ENCODE data around the gene ANK2. TPM values are rescaled to one million over a fixed set of nuclear protein-coding genes. Genes with fewer than 3 reads are reported as not detected.
"Not testable (repeated sequence)": the region's sequence is repeated elsewhere in the genome, so short reads cannot be mapped to it uniquely, and the experiment has no call there.

Gene ANK2
- total RNA-seq, 2 donors from 2014 or later: 21.3 to 81.6 TPM

- no peak for DNase-seq (ENCODE audit: low spot score)
- Histone ChIP-seq H3K9me3 (no peaks in the 10 kb centered on the region), H3K27ac (no peak overlapping the region), H3K4me1 (ENCODE audit: control insufficient read depth in 1 of 2, low read depth in 2 of 2) (no peaks in the 10 kb centered on the region), H3K27me3 (replicated peaks; ENCODE audit: insufficient read depth) (no peaks in the 10 kb centered on the region), H3K36me3 (no peaks in the 10 kb centered on the region), H3K4me3 (no peak overlapping the region)
- TF ChIP-seq, protein P1, sequence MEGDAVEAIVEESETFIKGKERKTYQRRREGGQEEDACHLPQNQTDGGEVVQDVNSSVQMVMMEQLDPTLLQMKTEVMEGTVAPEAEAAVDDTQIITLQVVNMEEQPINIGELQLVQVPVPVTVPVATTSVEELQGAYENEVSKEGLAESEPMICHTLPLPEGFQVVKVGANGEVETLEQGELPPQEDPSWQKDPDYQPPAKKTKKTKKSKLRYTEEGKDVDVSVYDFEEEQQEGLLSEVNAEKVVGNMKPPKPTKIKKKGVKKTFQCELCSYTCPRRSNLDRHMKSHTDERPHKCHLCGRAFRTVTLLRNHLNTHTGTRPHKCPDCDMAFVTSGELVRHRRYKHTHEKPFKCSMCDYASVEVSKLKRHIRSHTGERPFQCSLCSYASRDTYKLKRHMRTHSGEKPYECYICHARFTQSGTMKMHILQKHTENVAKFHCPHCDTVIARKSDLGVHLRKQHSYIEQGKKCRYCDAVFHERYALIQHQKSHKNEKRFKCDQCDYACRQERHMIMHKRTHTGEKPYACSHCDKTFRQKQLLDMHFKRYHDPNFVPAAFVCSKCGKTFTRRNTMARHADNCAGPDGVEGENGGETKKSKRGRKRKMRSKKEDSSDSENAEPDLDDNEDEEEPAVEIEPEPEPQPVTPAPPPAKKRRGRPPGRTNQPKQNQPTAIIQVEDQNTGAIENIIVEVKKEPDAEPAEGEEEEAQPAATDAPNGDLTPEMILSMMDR (IDR thresholded peaks at IDR 0.05): no peak
- no peak for ATAC-seq (ENCODE audit: insufficient number of reproducible peaks, low FRiP score, low read depth)
These were observed 193.9 kb downstream of the ANK2 start for GRCh38 chr4:113243312-113243711.

- H3K9me3 ChIP-seq; H3K27ac ChIP-seq; H3K4me1 ChIP-seq (ENCODE audit: control insufficient read depth in 1 of 2, low read depth in 2 of 2); ATAC-seq (ENCODE audit: insufficient number of reproducible peaks, low FRiP score, low read depth); DNase-seq (ENCODE audit: low spot score); H3K4me3 ChIP-seq; H3K36me3 ChIP-seq; H3K27me3 ChIP-seq (replicated peaks; ENCODE audit: insufficient read depth): not testable (repeated sequence)
These were observed 195.3 kb downstream of the ANK2 start for GRCh38 chr4:113244747-113245146.

DNA sequence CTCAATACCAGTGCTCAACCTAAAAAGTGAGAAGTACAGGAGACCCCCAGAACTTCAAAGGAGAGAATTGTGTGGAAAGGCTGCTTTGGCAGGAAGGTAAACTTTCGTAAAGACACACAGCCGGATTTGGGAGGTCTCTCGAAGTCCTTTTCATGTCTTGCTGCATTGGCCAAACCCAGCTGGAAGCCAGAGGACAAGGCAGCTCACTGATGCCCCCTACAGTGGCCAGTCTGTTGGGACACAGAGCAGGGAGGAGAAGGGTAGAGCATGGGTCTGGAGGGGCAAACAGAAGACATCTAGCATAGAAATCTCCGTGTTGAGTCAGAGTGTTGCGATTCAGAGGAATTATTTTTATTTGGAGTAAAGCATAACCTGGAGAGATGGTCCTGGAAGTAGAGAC, 198.9 kb downstream of the ANK2 start:
- Histone ChIP-seq H3K36me3 (no peaks in the 10 kb centered on the region), H3K27me3 (replicated peaks; ENCODE audit: insufficient read depth) (no peaks in the 10 kb centered on the region), H3K4me1 (ENCODE audit: control insufficient read depth in 1 of 2, low read depth in 2 of 2) (no peaks in the 10 kb centered on the region), H3K9me3 (no peaks in the 10 kb centered on the region), H3K27ac (no peak overlapping the region), H3K4me3 (no peak overlapping the region)
- ATAC-seq (ENCODE audit: insufficient number of reproducible peaks, low FRiP score, low read depth) (no peak), DNase-seq (ENCODE audit: low spot score) (no peak)
- TF ChIP-seq, protein P1 (IDR thresholded peaks at IDR 0.05): no peak

DNA sequence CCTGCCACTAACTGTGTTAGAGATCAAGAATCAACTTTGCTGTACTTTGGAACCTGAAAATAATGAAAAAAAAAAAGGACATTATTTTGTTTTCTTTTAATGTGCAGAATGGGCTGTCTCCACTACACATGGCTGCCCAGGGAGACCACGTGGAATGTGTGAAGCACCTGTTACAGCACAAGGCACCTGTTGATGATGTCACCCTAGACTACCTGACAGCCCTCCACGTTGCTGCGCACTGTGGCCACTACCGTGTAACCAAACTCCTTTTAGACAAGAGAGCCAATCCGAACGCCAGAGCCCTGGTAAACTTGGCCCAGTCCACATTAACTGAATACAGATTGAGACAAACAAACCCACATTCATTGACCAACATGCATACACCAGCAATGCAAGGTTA, 206.2 kb downstream of the ANK2 start:
- no peak overlapping the region for H3K4me3 ChIP-seq
- TF ChIP-seq, protein P1 (IDR thresholded peaks at IDR 0.05): no peak
- no peaks in the 10 kb centered on the region for H3K9me3 ChIP-seq
- H3K27ac ChIP-seq: no peak overlapping the region
- no peaks in the 10 kb centered on the region for H3K36me3 ChIP-seq
- H3K4me1 ChIP-seq (ENCODE audit: control insufficient read depth in 1 of 2, low read depth in 2 of 2): no peaks in the 10 kb centered on the region
- DNase-seq (ENCODE audit: low spot score) (no peak), ATAC-seq (ENCODE audit: insufficient number of reproducible peaks, low FRiP score, low read depth) (no peak)
- H3K27me3 ChIP-seq (replicated peaks; ENCODE audit: insufficient read depth): no peaks in the 10 kb centered on the region

GRCh38 chr4:113256946-113257345, 207.5 kb downstream of the ANK2 start:
- no peaks in the 10 kb centered on the region for H3K9me3 ChIP-seq
- DNase-seq (ENCODE audit: low spot score) (no peak), ATAC-seq (ENCODE audit: insufficient number of reproducible peaks, low FRiP score, low read depth) (no peak)
- no peaks in the 10 kb centered on the region for H3K27me3 ChIP-seq (replicated peaks; ENCODE audit: insufficient read depth)
- no peaks in the 10 kb centered on the region for H3K36me3 ChIP-seq
- no peak overlapping the region for H3K4me3 ChIP-seq
- no peak overlapping the region for H3K27ac ChIP-seq
- no peaks in the 10 kb centered on the region for H3K4me1 ChIP-seq (ENCODE audit: control insufficient read depth in 1 of 2, low read depth in 2 of 2)
- TF ChIP-seq, protein P1 (IDR thresholded peaks at IDR 0.05): no peak

- Histone ChIP-seq H3K4me1 (ENCODE audit: control insufficient read depth in 1 of 2, low read depth in 2 of 2) (no peaks in the 10 kb centered on the region), H3K4me3 (no peak overlapping the region), H3K36me3 (no peaks in the 10 kb centered on the region), H3K9me3 (no peaks in the 10 kb centered on the region), H3K27ac (no peak overlapping the region), H3K27me3 (replicated peaks; ENCODE audit: insufficient read depth) (no peaks in the 10 kb centered on the region)
- no peak for ATAC-seq (ENCODE audit: insufficient number of reproducible peaks, low FRiP score, low read depth)
- no peak for DNase-seq (ENCODE audit: low spot score)
- TF ChIP-seq, protein P1 (IDR thresholded peaks at IDR 0.05): no peak
These were observed 211.2 kb downstream of the ANK2 start for GRCh38 chr4:113260688-113261087.
